ENCODE measurements around the gene TINAGL1.

TINAGL1 gene

DNA sequence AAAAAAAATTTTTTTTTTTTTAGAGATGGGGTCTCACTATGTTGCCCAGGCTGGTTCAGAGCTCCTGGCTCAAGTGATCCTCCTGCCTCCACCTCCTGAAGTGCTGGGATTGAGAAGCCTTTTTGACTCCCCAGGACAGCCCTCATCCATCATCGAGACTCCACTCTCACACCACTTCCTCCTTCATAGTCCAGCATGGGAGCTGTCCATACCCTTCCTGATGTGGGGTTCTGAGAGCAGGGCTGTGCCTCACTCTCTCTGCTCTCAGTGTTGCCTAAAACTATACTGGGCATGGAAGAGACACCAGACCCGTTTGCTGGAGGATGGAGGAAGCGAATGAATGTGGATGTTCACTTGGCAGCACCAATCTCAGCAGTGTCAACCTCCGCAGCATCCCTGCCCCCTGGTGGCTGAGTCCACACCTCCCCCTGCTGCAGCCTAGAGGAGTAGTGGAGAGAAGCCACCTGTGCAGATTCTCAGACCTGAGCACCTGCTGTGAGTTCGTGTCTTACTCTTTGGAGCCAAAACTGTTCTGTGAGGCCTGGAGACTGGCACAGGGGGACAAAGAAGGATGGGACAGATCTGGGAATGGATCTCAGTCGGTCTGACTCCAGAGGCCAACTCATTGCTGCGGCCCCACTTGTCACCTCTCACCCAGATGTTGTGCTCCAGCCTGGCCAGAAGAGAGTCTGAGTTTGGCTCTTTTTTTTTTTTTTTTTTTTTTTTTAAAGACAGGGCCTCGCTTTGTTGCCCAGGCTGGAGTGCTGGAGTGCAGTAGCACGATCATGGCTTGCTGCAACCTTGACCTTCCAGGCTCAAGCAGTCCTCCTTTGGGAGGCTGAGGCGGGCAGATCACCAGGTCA is 17.7 kb downstream of the TINAGL1 start:
- no peak overlapping the region for H3K4me3 ChIP-seq (ENCODE audit: low read depth, low read length)
- no peaks in the 10 kb centered on the region for H3K27me3 ChIP-seq (replicated peaks)
- DNase-seq, result no peak
- TF ChIP-seq, protein P1, sequence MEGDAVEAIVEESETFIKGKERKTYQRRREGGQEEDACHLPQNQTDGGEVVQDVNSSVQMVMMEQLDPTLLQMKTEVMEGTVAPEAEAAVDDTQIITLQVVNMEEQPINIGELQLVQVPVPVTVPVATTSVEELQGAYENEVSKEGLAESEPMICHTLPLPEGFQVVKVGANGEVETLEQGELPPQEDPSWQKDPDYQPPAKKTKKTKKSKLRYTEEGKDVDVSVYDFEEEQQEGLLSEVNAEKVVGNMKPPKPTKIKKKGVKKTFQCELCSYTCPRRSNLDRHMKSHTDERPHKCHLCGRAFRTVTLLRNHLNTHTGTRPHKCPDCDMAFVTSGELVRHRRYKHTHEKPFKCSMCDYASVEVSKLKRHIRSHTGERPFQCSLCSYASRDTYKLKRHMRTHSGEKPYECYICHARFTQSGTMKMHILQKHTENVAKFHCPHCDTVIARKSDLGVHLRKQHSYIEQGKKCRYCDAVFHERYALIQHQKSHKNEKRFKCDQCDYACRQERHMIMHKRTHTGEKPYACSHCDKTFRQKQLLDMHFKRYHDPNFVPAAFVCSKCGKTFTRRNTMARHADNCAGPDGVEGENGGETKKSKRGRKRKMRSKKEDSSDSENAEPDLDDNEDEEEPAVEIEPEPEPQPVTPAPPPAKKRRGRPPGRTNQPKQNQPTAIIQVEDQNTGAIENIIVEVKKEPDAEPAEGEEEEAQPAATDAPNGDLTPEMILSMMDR (IDR thresholded peaks at IDR 0.05; ENCODE audit: low read depth, low read length, missing control alignments), result peak; percentile 99
- in situ Hi-C loops (cut with HindIII; ENCODE audit: low pct_ligation_motif_present, low sequenced_read_pairs), result no loop called here
- H3K36me3 ChIP-seq (replicated peaks), result no peaks in the 10 kb centered on the region
- no peak overlapping the region for H3K27ac ChIP-seq

DNA sequence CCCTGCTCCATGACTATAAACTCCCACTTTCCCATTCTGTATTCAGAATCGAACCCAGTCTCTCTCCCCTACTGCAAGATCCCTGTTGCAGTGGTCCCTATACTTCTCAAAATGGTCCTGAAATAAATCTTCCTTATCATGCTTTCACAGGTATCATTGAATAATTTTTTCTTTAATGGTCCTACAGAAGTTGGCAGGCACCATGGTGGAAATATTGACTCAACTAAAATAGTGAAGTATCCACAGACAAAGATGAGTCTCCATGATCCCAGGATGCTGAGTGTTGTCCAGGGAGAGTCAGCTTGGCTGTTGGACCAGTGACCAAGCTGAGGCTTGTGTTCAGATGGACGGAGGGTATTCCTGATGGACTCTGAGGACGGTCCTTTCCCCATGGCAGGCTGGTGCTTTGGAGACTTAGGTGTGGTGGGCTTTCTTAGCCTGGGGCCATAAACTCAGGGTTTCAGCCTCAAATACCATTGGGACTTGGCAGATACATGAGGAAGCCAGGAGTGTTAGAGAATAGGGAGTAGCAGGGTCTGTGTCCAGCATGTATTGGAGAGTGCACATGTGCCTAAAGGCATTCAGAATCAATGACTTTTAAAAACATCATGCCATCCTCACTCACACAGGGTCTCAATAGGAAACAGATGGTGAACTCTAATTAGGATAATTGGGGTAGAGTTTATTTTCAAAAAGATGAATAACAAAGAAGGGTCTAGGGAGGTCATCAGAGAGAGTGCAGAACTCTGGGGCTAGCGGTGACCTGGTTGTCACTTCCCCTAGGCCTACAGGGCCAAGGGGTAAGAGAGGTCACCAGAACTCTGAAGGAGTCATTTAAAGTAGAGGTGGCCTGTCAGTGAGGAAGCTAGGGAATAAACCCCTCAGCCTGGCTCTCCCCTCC is 19.8 kb downstream of the TINAGL1 start:
- TF ChIP-seq, protein P1 (IDR thresholded peaks at IDR 0.05; ENCODE audit: low read depth, low read length, missing control alignments), result no peak
- no peaks in the 10 kb centered on the region for H3K27me3 ChIP-seq (replicated peaks)
- no peak overlapping the region for H3K4me3 ChIP-seq (ENCODE audit: low read depth, low read length)
- H3K36me3 ChIP-seq (replicated peaks), result no peaks in the 10 kb centered on the region
- in situ Hi-C loops (cut with HindIII; ENCODE audit: low pct_ligation_motif_present, low sequenced_read_pairs), result no loop called here
- DNase-seq, result no peak
- no peak overlapping the region for H3K27ac ChIP-seq

DNA sequence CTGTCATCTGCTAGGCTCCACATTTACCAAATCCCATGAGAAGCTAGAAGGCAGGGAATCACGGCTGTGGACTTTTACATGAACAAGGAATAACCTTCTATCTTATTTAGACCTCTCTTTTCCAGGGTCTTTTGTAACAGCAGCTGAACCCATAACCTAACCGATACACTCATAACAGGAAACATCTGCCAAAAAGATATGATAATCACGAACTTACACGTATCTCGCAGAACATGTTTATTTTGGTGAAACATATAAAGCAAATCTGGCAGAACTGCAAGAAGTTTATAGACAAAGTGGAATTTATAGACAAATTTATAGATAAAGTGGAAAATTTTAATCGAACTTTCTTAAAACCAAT is 20.4 kb downstream of the TINAGL1 start:
- TF ChIP-seq, protein P1 (IDR thresholded peaks at IDR 0.05; ENCODE audit: low read depth, low read length, missing control alignments), result no peak
- Histone ChIP-seq H3K27ac (no peak overlapping the region), H3K27me3 (replicated peaks) (no peaks in the 10 kb centered on the region), H3K36me3 (replicated peaks) (no peaks in the 10 kb centered on the region), H3K4me3 (ENCODE audit: low read depth, low read length) (no peak overlapping the region)
- no peak for DNase-seq
- in situ Hi-C loops (cut with HindIII; ENCODE audit: low pct_ligation_motif_present, low sequenced_read_pairs), result no loop called here

DNA sequence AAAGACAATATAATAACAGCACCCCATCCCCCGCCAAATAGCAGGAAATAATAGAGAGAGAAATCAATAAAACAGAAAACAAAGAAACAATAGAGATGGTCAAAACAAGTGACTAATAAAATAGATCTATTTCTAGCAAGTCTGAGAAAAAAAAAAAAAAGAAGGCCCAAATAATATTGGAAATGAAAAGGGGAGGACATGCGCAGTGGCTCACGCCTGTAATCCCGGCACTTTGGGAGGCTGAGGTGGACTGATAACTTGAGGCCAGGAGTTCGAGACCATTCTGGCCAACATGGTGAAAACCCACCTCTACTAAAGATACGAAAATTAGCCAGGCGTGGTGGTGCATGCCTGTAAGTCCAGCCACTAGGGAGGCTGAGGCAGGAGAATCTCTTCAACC is 22.7 kb downstream of the TINAGL1 start:
- Histone ChIP-seq H3K36me3 (replicated peaks) (no peaks in the 10 kb centered on the region), H3K27me3 (replicated peaks) (no peaks in the 10 kb centered on the region), H3K4me3 (ENCODE audit: low read depth, low read length) (no peak overlapping the region), H3K27ac (no peak overlapping the region)
- in situ Hi-C loops (cut with HindIII; ENCODE audit: low pct_ligation_motif_present, low sequenced_read_pairs), result no loop called here
- DNase-seq, result no peak
- TF ChIP-seq, protein P1 (IDR thresholded peaks at IDR 0.05; ENCODE audit: low read depth, low read length, missing control alignments), result no peak

GRCh38 chr1:31600641-31601040 is 24.3 kb downstream of the TINAGL1 start:
- DNase-seq, result no peak
- H3K36me3 ChIP-seq (replicated peaks), result no peaks in the 10 kb centered on the region
- H3K4me3 ChIP-seq (ENCODE audit: low read depth, low read length), result no peak overlapping the region
- in situ Hi-C loops (cut with HindIII; ENCODE audit: low pct_ligation_motif_present, low sequenced_read_pairs), result no loop called here
- TF ChIP-seq, protein P1 (IDR thresholded peaks at IDR 0.05; ENCODE audit: low read depth, low read length, missing control alignments), result no peak
- no peak overlapping the region for H3K27ac ChIP-seq
- no peaks in the 10 kb centered on the region for H3K27me3 ChIP-seq (replicated peaks)

All from brain microvascular endothelial cell (primary cell).